ENCODE data around the gene NFYA.
"Not testable (repeated sequence)": the region's sequence is repeated elsewhere in the genome, so short reads cannot be mapped to it uniquely, and the experiment has no call there.

The NFYA gene

GRCh38 chr6:41073968-41074691 is 1.4 kb downstream of the NFYA start:
- DNase-seq (ENCODE audit: low read depth), result no peak

- DNase-seq (ENCODE audit: low read depth), result no peak
Measured at GRCh38 chr6:41074692-41075436, 2.1 kb downstream of the NFYA start.

DNA sequence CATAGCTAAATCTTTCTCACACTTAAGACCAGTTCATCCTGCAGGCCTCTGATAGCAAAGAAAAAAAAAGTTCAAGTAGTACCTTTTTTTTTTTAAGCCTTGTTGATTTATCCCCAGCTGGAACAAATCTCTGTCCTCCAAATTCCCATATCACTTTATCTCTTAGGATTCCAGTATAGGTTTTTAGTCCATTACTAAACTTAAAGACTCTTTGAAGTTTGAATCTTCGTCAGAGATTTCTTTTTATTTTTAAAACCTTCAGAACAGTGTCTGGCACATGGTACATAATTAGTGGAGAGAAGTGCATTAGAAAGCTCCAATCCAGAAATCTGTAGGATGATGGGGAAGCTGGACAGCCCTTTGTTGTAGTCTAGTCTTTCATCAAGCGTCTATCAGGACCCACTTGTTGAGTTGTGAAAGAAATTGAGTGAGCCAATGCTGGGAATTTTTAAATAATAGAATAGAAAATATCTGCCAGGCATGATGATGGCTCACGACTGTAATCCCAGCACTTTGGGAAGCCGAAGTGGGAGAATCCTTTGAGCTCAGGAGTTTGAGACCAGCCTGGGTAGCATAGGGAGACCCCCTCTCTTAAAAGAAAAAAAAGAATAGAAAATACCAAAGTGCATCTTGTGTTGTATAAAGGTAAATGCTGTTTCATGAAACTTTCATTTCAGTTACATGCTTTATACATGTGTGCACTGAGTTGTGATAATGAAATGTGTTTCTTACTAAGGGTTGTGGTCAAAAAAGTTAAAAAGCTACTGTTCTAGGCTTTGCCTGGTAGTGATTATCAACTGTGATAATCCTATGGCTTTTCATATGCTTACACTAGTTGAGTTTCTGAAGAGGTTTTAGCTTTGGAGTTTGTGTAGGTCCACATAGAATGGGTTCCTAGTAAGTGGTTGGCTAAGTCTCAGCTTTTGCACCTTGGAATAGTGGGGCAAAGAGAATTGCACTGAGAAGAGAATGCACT is 3.2 kb downstream of the NFYA start:
- no peak for DNase-seq (ENCODE audit: low read depth)

GRCh38 chr6:41077536-41077935 is 4.8 kb downstream of the NFYA start:
- no peak for DNase-seq (ENCODE audit: low read depth)

GRCh38 chr6:41078101-41078500 is 5.3 kb downstream of the NFYA start:
- no peak for DNase-seq (ENCODE audit: low read depth)

DNA sequence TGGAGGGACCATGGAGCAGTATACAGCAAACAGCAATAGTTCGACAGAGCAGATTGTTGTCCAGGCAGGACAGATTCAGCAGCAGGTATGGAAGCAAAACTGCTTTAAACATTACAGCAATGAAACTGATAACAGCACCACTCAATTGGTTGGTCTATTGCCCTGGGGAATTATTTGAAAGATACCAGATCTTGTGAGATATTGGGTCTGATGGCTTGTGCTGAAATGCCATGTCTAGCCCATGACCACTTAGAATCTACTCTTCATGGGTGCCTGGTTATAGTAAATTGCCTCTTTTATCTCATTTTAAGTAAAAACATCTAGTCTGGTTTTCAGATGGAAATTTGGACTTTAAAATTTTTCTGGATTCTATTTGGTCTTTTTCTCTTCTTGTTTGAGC is 6.3 kb downstream of the NFYA start:
- no peak for DNase-seq (ENCODE audit: low read depth)

- DNase-seq (ENCODE audit: low read depth), result no peak
Measured at GRCh38 chr6:41080621-41081020, 7.8 kb downstream of the NFYA start.

DNA sequence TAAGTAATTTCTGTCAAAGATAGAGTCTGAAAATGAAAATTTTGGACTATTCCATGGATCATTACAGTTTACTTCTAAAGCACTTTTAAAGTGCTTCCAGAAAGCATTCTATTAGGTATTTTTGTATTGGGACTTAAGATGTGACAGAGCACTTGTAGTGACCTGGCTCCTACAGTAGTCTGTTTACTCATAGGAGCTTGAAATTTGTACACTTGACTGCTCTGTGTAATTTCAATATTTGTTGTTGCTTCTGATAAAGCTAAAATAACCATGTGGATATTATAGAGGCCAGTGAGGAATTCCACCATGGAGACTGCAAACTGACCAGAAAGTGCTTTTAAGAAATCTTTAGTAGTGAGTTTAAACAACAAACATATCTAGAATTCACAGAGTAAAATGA is 10.3 kb downstream of the NFYA start:
- DNase-seq (ENCODE audit: low read depth), result no peak

GRCh38 chr6:41085182-41085581 is 12.4 kb downstream of the NFYA start:
- no peak for DNase-seq (ENCODE audit: low read depth)

GRCh38 chr6:41088451-41088850 is 15.7 kb downstream of the NFYA start:
- no peak for DNase-seq (ENCODE audit: low read depth)

GRCh38 chr6:41090841-41091761 is 18.3 kb downstream of the NFYA start:
- no peak for DNase-seq (ENCODE audit: low read depth)

DNA sequence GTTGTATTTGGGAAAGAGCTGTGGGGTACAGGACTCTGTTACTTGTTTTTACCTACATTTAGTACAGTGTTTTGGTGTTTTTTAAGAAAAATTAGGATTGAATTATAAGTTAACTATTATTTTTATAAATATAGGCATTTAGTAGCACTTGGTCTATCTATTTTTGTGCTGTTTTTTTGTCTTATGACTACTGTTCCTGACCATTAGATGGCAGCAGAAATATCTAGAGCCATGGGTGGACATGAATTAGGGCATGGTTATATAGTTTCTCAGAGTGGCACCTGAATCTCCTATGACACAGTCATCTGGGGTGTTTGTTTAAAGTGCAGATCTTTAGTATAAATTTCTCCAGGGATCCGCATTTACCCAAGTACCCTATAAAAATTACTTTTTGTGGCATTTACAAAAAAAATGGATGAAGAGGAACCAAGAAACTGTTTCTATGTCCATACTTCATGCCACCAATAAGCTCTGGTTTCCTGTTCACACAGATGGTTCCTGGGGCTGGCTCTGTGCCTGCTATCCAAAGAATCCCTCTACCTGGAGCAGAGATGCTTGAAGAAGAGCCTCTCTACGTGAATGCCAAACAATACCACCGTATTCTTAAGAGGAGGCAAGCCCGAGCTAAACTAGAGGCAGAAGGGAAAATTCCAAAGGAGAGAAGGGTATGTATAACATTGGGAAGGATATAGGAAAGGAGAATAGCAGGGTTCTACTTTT is 19.8 kb downstream of the NFYA start:
- DNase-seq (ENCODE audit: low read depth), result no peak

DNA sequence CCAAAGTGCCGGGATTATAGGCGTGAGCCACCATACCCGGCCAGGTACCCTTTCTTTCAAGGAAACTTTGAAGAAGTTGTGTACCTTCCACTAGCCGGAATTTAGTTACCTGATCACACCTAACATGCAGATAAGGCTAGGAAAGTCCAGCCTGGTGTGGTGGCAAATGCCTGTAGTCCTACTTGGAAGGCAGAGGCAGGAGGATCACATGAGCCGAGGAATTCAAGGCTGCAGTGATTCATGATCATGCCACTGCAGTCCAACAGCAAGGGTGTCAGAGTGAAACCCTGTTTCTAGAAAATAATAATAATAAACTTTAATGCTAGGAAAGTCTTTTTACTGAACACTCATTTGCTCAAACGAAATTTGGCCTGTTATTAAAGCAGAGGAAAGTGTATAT is 21.0 kb downstream of the NFYA start:
- no peak for DNase-seq (ENCODE audit: low read depth)

GRCh38 chr6:41097467-41098090 is 24.8 kb downstream of the NFYA start:
- peak; percentile 60 for DNase-seq (ENCODE audit: low read depth)

DNA sequence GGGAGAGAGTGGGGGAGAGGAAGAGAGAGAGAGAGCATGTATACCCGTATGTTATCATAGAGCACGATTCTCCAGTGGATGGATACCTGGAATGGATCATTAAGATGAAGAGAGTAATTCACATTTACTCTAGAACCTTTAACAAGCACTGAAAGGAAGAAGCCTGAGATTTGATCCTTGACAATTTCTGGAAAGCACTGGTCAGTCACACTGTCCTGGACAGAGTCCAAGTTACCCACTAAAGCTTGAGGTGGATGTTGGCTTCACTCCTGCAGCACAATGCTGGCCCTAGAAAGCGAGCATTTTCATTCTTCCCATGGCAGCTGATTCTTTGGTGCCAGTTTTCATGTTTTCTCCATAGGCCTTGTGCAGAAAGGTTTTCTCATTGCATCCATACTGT is 25.6 kb downstream of the NFYA start:
- no peak for DNase-seq (ENCODE audit: low read depth)

GRCh38 chr6:41100871-41101287 is 28.1 kb downstream of the NFYA start:
- DNase-seq (ENCODE audit: low read depth), result no peak

DNA sequence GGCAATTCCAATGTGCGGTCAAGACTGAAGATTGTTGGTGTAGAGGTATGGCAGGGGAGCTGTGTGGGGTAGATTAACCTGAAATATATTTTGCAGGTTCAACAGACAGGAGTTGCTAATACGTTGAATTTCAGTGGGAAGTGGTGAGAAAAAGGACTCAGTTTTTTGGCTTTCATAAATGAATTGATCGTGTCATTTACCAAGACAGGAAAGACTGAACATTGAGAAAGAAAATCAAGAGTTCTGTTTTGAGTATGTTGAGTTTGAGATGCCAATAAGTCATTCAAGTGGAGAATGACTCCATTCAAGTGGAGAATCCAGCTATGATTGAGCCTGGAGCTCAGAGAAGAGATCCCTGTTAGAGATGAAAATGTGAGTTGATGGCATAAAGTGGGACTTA is 31.1 kb downstream of the NFYA start:
- DNase-seq (ENCODE audit: low read depth), result no peak

GRCh38 chr6:41111017-41111416 is 38.2 kb downstream of the NFYA start:
- DNase-seq (ENCODE audit: low read depth), result no peak

DNA sequence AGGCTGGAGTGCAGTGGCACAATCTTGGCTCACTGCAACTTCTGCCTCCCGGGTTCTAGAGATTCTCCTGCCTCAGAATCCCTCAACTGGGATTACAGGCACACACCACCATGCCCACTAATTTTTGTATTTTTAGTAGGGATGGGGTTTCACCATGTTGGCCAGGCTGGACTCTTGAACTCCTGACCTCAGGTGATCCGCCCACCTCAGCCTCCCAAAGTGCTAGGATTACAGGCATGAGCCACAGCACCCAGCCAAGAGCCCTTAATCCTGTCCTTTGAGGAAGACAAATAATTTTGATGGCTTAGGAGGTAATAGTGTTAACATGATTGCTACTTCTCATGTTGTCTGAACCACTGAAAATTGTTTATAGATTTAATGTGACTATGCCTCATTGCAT is 42.3 kb downstream of the NFYA start:
- not testable (repeated sequence) for DNase-seq (ENCODE audit: low read depth)

GRCh38 chr6:41119508-41119907 is 46.7 kb downstream of the NFYA start:
- no peak for DNase-seq (ENCODE audit: low read depth)
